Globus pallidus (tissue), 1 donor: ENCODE results near the gene SNRNP48.

Experiments used
- DNase-seq: peaks from one replicate; pipeline ENCODE4 v3.0.0-alpha.2; 2015; ENCODE audit warnings: low spot score

SNRNP48 gene

GRCh38 chr6:7559651-7560385 is 30.2 kb upstream of the SNRNP48 start:
- DNase-seq = no peak

- DNase-seq = no peak
Measured at GRCh38 chr6:7561153-7561964, 28.6 kb upstream of the SNRNP48 start.

- DNase-seq = no peak
Measured at GRCh38 chr6:7562769-7563168, 27.2 kb upstream of the SNRNP48 start.

GRCh38 chr6:7566107-7566506 is 23.9 kb upstream of the SNRNP48 start:
- DNase-seq = no peak

GRCh38 chr6:7566617-7567173 is 23.3 kb upstream of the SNRNP48 start:
- no peak for DNase-seq

GRCh38 chr6:7568021-7568420 is 22.0 kb upstream of the SNRNP48 start:
- DNase-seq = no peak

- no peak for DNase-seq
Measured at GRCh38 chr6:7569082-7569481, 20.9 kb upstream of the SNRNP48 start.

- DNase-seq = no peak
Measured at GRCh38 chr6:7572213-7572943, 17.6 kb upstream of the SNRNP48 start.

GRCh38 chr6:7574500-7574899 is 15.5 kb upstream of the SNRNP48 start:
- DNase-seq = no peak

- DNase-seq = no peak
Measured at GRCh38 chr6:7578516-7578915, 11.5 kb upstream of the SNRNP48 start.

GRCh38 chr6:7578931-7579330 is 11.1 kb upstream of the SNRNP48 start:
- DNase-seq = no peak

GRCh38 chr6:7579851-7580250 is 10.1 kb upstream of the SNRNP48 start:
- DNase-seq = no peak

GRCh38 chr6:7580537-7580926 is 9.5 kb upstream of the SNRNP48 start:
- no peak for DNase-seq

- no peak for DNase-seq
Measured at GRCh38 chr6:7580927-7581618, 8.9 kb upstream of the SNRNP48 start.

GRCh38 chr6:7585287-7585930 is 4.6 kb upstream of the SNRNP48 start:
- DNase-seq = no peak

- no peak for DNase-seq
Measured at GRCh38 chr6:7587631-7588100, 2.3 kb upstream of the SNRNP48 start.

- DNase-seq = no peak
Measured at GRCh38 chr6:7588506-7588905, 1.5 kb upstream of the SNRNP48 start.

GRCh38 chr6:7589221-7589620 is 777 bp upstream of the SNRNP48 start:
- DNase-seq = no peak

GRCh38 chr6:7590918-7591302 is 912 bp downstream of the SNRNP48 start:
- peak; percentile 11 for DNase-seq

GRCh38 chr6:7591770-7592169 is 1.8 kb downstream of the SNRNP48 start:
- DNase-seq = no peak

GRCh38 chr6:7593229-7593628 is 3.2 kb downstream of the SNRNP48 start:
- no peak for DNase-seq
